Measurements from ENCODE around the gene SH2D5.

The SH2D5 gene

DNA sequence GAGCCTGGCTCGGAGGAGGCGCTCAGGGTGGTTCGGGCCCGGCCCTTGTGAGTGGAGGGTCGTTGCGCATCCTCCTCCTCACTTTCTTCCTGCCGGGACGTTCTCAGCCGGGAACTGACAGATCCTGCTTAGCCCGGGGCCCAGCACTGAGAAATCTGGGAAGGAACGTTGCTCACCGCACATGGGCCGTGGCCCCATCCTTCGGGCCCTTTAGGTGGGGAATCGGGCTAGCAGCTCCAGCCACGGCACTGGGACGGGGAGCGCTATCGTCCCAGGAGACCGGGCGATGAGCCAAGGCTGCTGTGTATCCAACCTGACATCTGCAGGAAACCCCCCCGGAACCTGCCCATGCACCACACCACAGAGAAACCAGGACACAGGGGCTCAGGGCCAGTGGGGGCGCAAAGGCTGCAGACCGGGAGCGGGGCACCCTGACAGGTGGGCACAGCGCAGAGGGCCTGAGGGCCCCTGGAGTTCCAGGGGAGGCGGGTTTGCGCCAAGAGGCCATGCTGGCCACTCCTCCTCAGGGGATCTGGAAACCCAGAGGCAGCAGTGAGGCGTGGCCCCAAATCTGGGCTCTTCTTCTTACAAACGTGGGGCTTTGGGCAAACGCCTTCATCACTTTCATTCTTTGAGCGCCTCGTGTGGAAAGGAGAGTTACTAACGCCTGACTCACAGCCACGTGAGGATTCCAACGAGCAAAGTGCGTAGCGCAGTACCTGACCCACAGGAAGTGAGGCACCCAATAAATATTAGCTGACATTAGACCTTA lies at the start of gene SH2D5:
Gene SH2D5 (minus strand): TSS at position 116 of the 772 bp plus-strand sequence. CDS start 4,659 bp downstream, outside the sequence.
- DNase-seq (ENCODE audit: extremely low spot score) = peak; percentile 77
- TF ChIP-seq, protein P1, sequence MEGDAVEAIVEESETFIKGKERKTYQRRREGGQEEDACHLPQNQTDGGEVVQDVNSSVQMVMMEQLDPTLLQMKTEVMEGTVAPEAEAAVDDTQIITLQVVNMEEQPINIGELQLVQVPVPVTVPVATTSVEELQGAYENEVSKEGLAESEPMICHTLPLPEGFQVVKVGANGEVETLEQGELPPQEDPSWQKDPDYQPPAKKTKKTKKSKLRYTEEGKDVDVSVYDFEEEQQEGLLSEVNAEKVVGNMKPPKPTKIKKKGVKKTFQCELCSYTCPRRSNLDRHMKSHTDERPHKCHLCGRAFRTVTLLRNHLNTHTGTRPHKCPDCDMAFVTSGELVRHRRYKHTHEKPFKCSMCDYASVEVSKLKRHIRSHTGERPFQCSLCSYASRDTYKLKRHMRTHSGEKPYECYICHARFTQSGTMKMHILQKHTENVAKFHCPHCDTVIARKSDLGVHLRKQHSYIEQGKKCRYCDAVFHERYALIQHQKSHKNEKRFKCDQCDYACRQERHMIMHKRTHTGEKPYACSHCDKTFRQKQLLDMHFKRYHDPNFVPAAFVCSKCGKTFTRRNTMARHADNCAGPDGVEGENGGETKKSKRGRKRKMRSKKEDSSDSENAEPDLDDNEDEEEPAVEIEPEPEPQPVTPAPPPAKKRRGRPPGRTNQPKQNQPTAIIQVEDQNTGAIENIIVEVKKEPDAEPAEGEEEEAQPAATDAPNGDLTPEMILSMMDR (IDR thresholded peaks at IDR 0.05; ENCODE audit: control extremely low read depth, extremely low read depth, low read depth, missing control alignments) = peak; percentile 31
- ChIA-PET POLR2A (interaction anchor here (1.5 kb wide), 1 partner anchor 54 kb away, joined by 5 read pairs; the partner anchor contains the start of gene HP1BP3), CTCF (interaction anchor here (1.1 to 4.3 kb wide), 5 partner anchors 10 to 462 kb away, joined by 3 to 24 read pairs (median 4); no protein-coding TSS in a partner anchor)

DNA sequence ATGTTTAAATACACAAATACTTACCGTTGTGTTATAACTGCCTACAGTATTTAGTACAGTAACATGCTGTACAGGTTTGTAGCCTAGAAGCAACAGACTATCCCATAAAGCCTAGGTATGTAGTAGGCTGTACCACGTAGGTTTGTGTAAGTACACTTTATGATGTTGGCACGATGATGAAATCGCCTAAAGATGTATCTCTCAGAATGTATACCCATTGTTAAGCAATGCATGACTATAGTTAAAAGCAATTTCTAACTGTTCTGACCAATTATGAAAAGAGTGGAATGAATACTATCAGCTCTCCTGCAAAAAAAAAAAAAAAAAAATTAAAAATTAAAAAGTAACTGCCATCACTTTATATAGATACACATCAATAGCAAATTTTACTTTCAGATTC lies 43.2 kb upstream of the SH2D5 start:
- ChIA-PET POLR2A (no interaction called here), CTCF (no interaction called here)
- TF ChIP-seq, protein P1 (IDR thresholded peaks at IDR 0.05; ENCODE audit: control extremely low read depth, extremely low read depth, low read depth, missing control alignments) = no peak
- DNase-seq (ENCODE audit: extremely low spot score) = no peak

DNA sequence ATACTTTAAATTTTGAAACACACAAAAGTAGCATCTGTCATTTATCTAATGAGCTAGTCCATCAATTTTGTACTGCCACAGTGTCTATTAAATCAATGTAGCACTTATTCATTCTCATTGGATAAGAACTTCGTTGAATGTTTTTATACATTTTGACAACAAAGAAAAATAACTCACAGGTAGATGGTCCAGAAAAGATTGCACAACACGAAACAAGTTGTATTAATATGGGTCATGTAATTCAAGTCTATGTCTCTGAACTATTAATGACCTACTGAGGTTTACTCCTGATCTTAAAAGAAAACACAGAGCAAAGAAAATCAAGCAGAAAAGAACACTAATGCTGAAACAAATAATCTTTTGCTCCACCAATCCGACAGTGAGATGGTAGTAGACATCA lies 39.3 kb upstream of the SH2D5 start:
- TF ChIP-seq, protein P1 (IDR thresholded peaks at IDR 0.05; ENCODE audit: control extremely low read depth, extremely low read depth, low read depth, missing control alignments) = no peak
- ChIA-PET CTCF (interaction anchor here (1.0 kb wide), 1 partner anchor 12 kb away, joined by 3 read pairs; no protein-coding TSS in a partner anchor), POLR2A (no interaction called here)
- no peak for DNase-seq (ENCODE audit: extremely low spot score)

DNA sequence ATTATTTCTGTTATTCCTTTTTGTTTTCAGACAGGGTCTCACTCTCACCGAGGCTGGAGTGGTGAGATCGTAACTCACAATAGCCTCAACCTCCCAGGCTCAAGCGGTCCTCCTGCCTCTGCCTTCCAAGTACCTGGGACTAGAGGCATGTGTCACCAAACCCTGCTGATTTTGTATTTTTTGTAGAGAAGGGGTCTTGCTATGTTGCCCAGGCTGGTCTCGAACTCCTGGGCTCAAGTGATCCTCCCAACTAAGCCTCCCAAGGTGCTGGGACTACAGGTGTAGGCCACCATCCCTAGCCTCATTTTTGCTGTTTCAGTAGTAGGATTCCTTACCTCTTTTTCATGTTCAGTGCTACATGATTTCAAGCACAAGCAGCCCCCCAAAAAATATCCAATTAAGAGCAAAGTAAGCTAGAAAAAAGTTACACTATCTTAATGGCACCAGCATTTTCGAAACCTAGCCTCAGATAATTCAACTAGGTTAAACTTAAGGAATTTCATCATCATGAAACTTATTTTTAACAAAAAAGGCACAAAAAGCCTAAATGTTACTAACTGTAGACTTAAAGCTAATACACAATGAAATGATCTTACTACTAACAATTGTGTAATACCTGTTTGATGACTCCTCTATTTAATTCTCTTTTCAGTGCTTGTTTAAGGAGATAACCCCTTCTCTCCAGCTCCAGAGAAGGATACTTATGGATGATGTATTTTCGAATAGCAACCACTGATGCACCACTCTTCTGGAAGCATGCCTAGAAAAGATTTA lies 38.0 kb upstream of the SH2D5 start:
- DNase-seq (ENCODE audit: extremely low spot score) = no peak
- CTCF ChIA-PET = interaction anchor here (1.0 to 1.4 kb wide), 2 partner anchors 9 to 11 kb away, joined by 3 to 4 read pairs; no protein-coding TSS in a partner anchor
- POLR2A ChIA-PET = no interaction called here
- TF ChIP-seq, protein P1 (IDR thresholded peaks at IDR 0.05; ENCODE audit: control extremely low read depth, extremely low read depth, low read depth, missing control alignments) = no peak

DNA sequence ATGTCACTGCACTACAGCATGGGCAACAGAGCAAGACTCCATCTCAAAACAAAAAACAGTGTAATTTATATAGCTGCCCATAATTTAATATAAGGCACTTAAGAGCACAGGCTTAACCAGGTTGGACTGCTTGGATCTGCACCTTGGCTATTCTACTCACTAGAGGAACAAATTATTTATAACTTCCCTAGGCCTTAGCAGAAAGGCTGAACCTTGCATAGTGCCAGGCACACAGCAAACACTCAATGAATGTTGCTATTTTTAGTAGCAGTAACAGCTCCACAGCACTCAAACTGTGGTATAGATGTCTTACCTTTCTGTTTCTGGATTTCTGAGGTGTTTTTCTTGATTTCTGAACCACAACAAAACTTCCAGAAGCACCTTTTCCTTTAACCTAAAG lies 34.8 kb upstream of the SH2D5 start:
- TF ChIP-seq, protein P1 (IDR thresholded peaks at IDR 0.05; ENCODE audit: control extremely low read depth, extremely low read depth, low read depth, missing control alignments) = no peak
- CTCF ChIA-PET = interaction anchor here (1.0 kb wide), 1 partner anchor 11 kb away, joined by 3 read pairs; no protein-coding TSS in a partner anchor
- DNase-seq (ENCODE audit: extremely low spot score) = no peak
- POLR2A ChIA-PET = no interaction called here

DNA sequence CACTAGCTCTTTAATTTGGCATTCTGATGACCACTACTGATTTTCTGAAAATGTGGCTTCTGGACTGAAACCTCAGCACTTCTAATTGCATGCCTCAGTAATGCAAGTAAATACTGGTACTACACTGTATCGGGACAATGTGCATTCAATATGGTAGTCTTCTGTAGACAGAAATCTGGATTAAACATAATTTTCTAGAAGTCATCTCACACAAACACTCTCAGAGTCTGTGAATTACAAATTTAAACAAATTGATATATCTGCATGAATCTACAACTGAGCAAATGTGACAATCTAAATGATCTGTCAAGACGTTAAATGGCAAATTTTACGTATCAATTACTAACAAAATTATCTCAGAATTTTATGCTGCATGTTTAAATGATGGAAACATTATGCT lies 30.9 kb upstream of the SH2D5 start:
- DNase-seq (ENCODE audit: extremely low spot score) = no peak
- TF ChIP-seq, protein P1 (IDR thresholded peaks at IDR 0.05; ENCODE audit: control extremely low read depth, extremely low read depth, low read depth, missing control alignments) = no peak
- POLR2A ChIA-PET = no interaction called here
- CTCF ChIA-PET = no interaction called here

All from GM10248 (cell line).